Naive thymus-derived CD4-positive, alpha-beta T cell (primary cell): ENCODE data around the gene LRPAP1. TPM values are rescaled to one million over a fixed set of nuclear protein-coding genes. Genes with fewer than 3 reads are reported as not detected.

ENCODE experiments used
- ATAC-seq: fragments of 150-1000 bp; cut with Tn5 transposase; 2 replicates; pipeline ENCODE4 v1.10.0; 2021; ENCODE audit warnings: mild to moderate bottlenecking, moderate library complexity
- CTCF ChIA-PET: fragments of 350-600 bp; sonication (Branson Sonifier 250); formaldehyde crosslinking; loops from one replicate; lab custom pipeline; 2021; ENCODE audit warnings: antibody characterized with exemption; lab: Charles Lee
- POLR2A ChIA-PET: fragments of 350-600 bp; sonication (Branson Sonifier 250); formaldehyde crosslinking; loops from one replicate; lab custom pipeline; 2021; ENCODE audit warnings: antibody characterized with exemption, inconsistent platforms; lab: Charles Lee
- DNase-seq, 9 donors: peaks; one replicate each; pipeline versions ENCODE4 v3.0.0 to v3.0.0-alpha.2; 2020 to 2022; ENCODE audit warnings: mixed read lengths in 1 of 9
- H3K27ac ChIP-seq: one replicate; pipeline ENCODE4 v1.7.0; 2013; ENCODE audit warnings: mild to moderate bottlenecking, low read depth, low read length, moderate library complexity
- H3K27me3 ChIP-seq, 2 donors: one replicate each; pipeline ENCODE4 v1.7.0; 2013; ENCODE audit warnings: low read length in 2 of 2, mild to moderate bottlenecking in 2 of 2, moderate library complexity in 2 of 2; ENCODE audit not compliant: control insufficient read depth in 2 of 2, insufficient read depth in 2 of 2
- H3K36me3 ChIP-seq, 3 experiments: 1 replicate in 2 of 3; 2 replicates in 1 of 3; pipeline ENCODE4 v1.7.0; 2013; ENCODE audit warnings: low read length in 3 of 3, mild to moderate bottlenecking in 3 of 3, moderate library complexity in 1 of 3; ENCODE audit not compliant: insufficient read depth in 3 of 3, control insufficient read depth in 2 of 3
- H3K4me1 ChIP-seq, 2 donors: one replicate each; pipeline ENCODE4 v1.7.0; 2013; ENCODE audit warnings: low read length in 2 of 2, mild to moderate bottlenecking in 2 of 2, moderate library complexity in 1 of 2; ENCODE audit not compliant: control insufficient read depth in 2 of 2, insufficient read depth in 2 of 2
- H3K4me3 ChIP-seq: 2 replicates; pipeline ENCODE4 v1.7.0; 2013; ENCODE audit warnings: mild to moderate bottlenecking, low read length
- H3K9me3 ChIP-seq, 3 experiments: 1 replicate in 2 of 3; 2 replicates in 1 of 3; pipeline ENCODE4 v1.7.0; 2013; ENCODE audit warnings: low read length in 3 of 3; ENCODE audit not compliant: control insufficient read depth in 2 of 3
- H3K27ac Mint-ChIP-seq, 9 donors: one replicate each; pipeline ENCODE4 v1.8.0; 2020 to 2022; ENCODE audit warnings: mixed read lengths in 9 of 9, mild to moderate bottlenecking in 8 of 9, moderate library complexity in 5 of 9, inconsistent platforms in 2 of 9
- H3K27me3 Mint-ChIP-seq, 5 donors: one replicate each; pipeline ENCODE4 v1.8.0; 2021 to 2022; ENCODE audit warnings: mixed read lengths in 5 of 5, mild to moderate bottlenecking in 1 of 5
- H3K36me3 Mint-ChIP-seq, 5 donors: one replicate each; pipeline ENCODE4 v1.8.0; 2020 to 2022; ENCODE audit warnings: mixed read lengths in 5 of 5, mild to moderate bottlenecking in 3 of 5, inconsistent platforms in 1 of 5
- H3K4me1 Mint-ChIP-seq, 7 donors: one replicate each; pipeline ENCODE4 v1.8.0; 2020 to 2022; ENCODE audit warnings: mixed read lengths in 7 of 7, mild to moderate bottlenecking in 3 of 7, inconsistent platforms in 1 of 7
- H3K4me3 Mint-ChIP-seq, 10 donors: one replicate each; pipeline ENCODE4 v1.8.0; 2020 to 2022; ENCODE audit warnings: mild to moderate bottlenecking in 10 of 10, mixed read lengths in 10 of 10, moderate library complexity in 6 of 10, inconsistent platforms in 2 of 10
- H3K9me3 Mint-ChIP-seq, 11 donors: one replicate each; pipeline ENCODE4 v1.8.0; 2020 to 2022; ENCODE audit warnings: mixed read lengths in 11 of 11, mild to moderate bottlenecking in 4 of 11, inconsistent platforms in 1 of 11, moderate library complexity in 1 of 11
- intact Hi-C, 2 donors: fragments of 100-400 bp; cut with micrococcal nuclease; formaldehyde crosslinking; loops; one replicate each; pipeline ENCODE4 v1.15.1; 2023
- polyA plus RNA-seq, 2 donors: library from polyadenylated mRNA; unstranded; fragments of 300-500 nt; fragmentation: Illumina TruSeq; gene quantifications; one replicate each; pipeline ENCODE4 v1.2.3, GENCODE V29; 2021
- total RNA-seq, 6 experiments: library from RNA in 5 of 6; stranded (reverse) in 5 of 6; gene quantifications; 1 replicate in 5 of 6; 2 replicates in 1 of 6; pipeline ENCODE4 v1.2.3 and lab custom pipeline; 2021 to 2026

Gene LRPAP1
- total and polyA plus RNA-seq, 7 experiments from 2014 or later = 65.2 to 126 (median 80.9) TPM

- Mint-ChIP-seq H3K9me3 (peaks cover 0 to 2% (median 0%) of the 10 kb centered on the region in 11 donors), H3K4me1 (peaks cover 0 to 4% (median 0%) of the 10 kb centered on the region in 7 donors), H3K4me3 (no peak overlapping the region), H3K27me3 (peaks cover 3 to 27% (median 18%) of the 10 kb centered on the region in 5 donors), H3K27ac (no peak overlapping the region), H3K36me3 (no peaks in the 10 kb centered on the region)
- H3K27ac ChIP-seq = no peak overlapping the region
- no peak for DNase-seq
- ATAC-seq = no peak
- H3K4me3 ChIP-seq = no peak overlapping the region
- no peaks in the 10 kb centered on the region for H3K9me3 ChIP-seq
- H3K4me1 ChIP-seq = no peaks in the 10 kb centered on the region
- intact Hi-C loops = loop anchor here (1.0 kb wide), 3 partner anchors 133 to 373 kb away; no protein-coding TSS in a partner anchor
- CTCF ChIA-PET = interaction anchor here (0.8 to 1.5 kb wide), 6 partner anchors 9 to 371 kb away, joined by 3 to 5 read pairs (median 3); no protein-coding TSS in a partner anchor
- no peaks in the 10 kb centered on the region for H3K27me3 ChIP-seq
- POLR2A ChIA-PET = no interaction called here
- no peaks in the 10 kb centered on the region for H3K36me3 ChIP-seq
Observed at GRCh38 chr4:3479358-3480101, 52.7 kb downstream of the LRPAP1 start.

GRCh38 chr4:3478446-3479357, 53.5 kb downstream of the LRPAP1 start:
- Histone ChIP-seq H3K9me3 (no peaks in the 10 kb centered on the region), H3K27ac (no peak overlapping the region), H3K27me3 (no peaks in the 10 kb centered on the region), H3K4me1 (no peaks in the 10 kb centered on the region), H3K4me3 (no peak overlapping the region), H3K36me3 (no peaks in the 10 kb centered on the region)
- ChIA-PET CTCF (interaction anchor here (1.4 kb wide), 1 partner anchor 8 kb away, joined by 3 read pairs; no protein-coding TSS in a partner anchor), POLR2A (no interaction called here)
- intact Hi-C loops = no loop called here
- H3K36me3 Mint-ChIP-seq = no peaks in the 10 kb centered on the region
- H3K27ac Mint-ChIP-seq = no peak overlapping the region
- ATAC-seq = no peak
- H3K9me3 Mint-ChIP-seq = peaks cover 0 to 2% (median 0%) of the 10 kb centered on the region in 11 donors
- DNase-seq = no peak
- peaks cover 3 to 27% (median 18%) of the 10 kb centered on the region in 5 donors for H3K27me3 Mint-ChIP-seq
- peaks cover 0 to 4% (median 0%) of the 10 kb centered on the region in 7 donors for H3K4me1 Mint-ChIP-seq
- no peak overlapping the region for H3K4me3 Mint-ChIP-seq

GRCh38 chr4:3477750-3478430, 54.3 kb downstream of the LRPAP1 start:
- Histone ChIP-seq H3K36me3 (no peaks in the 10 kb centered on the region), H3K27ac (no peak overlapping the region), H3K9me3 (no peaks in the 10 kb centered on the region), H3K27me3 (no peaks in the 10 kb centered on the region), H3K4me3 (no peak overlapping the region), H3K4me1 (no peaks in the 10 kb centered on the region)
- ATAC-seq (no peak), DNase-seq (no peak)
- H3K36me3 Mint-ChIP-seq = no peaks in the 10 kb centered on the region
- POLR2A ChIA-PET = no interaction called here
- peaks cover 3 to 27% (median 18%) of the 10 kb centered on the region in 5 donors for H3K27me3 Mint-ChIP-seq
- CTCF ChIA-PET = no interaction called here
- peaks cover 0 to 4% (median 0%) of the 10 kb centered on the region in 7 donors for H3K4me1 Mint-ChIP-seq
- intact Hi-C loops = no loop called here
- H3K27ac Mint-ChIP-seq = no peak overlapping the region
- peaks cover 0 to 2% (median 0%) of the 10 kb centered on the region in 11 donors for H3K9me3 Mint-ChIP-seq
- H3K4me3 Mint-ChIP-seq = no peak overlapping the region

- H3K36me3 Mint-ChIP-seq = no peaks in the 10 kb centered on the region
- no peak for ATAC-seq
- Histone ChIP-seq H3K36me3 (no peaks in the 10 kb centered on the region), H3K27me3 (no peaks in the 10 kb centered on the region), H3K4me3 (no peak overlapping the region), H3K4me1 (no peaks in the 10 kb centered on the region), H3K27ac (no peak overlapping the region), H3K9me3 (no peaks in the 10 kb centered on the region)
- peaks cover 0 to 2% (median 0%) of the 10 kb centered on the region in 11 donors for H3K9me3 Mint-ChIP-seq
- intact Hi-C loops = no loop called here
- H3K4me1 Mint-ChIP-seq = peaks cover 0 to 4% (median 0%) of the 10 kb centered on the region in 7 donors
- H3K27ac Mint-ChIP-seq = no peak overlapping the region
- POLR2A ChIA-PET = no interaction called here
- H3K27me3 Mint-ChIP-seq = peaks cover 3 to 22% (median 14%) of the 10 kb centered on the region in 5 donors
- CTCF ChIA-PET = no interaction called here
- no peak overlapping the region for H3K4me3 Mint-ChIP-seq
- DNase-seq = no peak
Observed at GRCh38 chr4:3476936-3477749, 55.1 kb downstream of the LRPAP1 start.

- ATAC-seq (no peak), DNase-seq (no peak)
- intact Hi-C loops = no loop called here
- POLR2A ChIA-PET = no interaction called here
- H3K27ac ChIP-seq = no peak overlapping the region
- Mint-ChIP-seq H3K27ac (no peak overlapping the region), H3K36me3 (no peaks in the 10 kb centered on the region), H3K4me3 (no peak overlapping the region), H3K9me3 (peaks cover 0 to 2% (median 0%) of the 10 kb centered on the region in 11 donors), H3K27me3 (peaks cover 0 to 17% (median 8%) of the 10 kb centered on the region in 5 donors), H3K4me1 (peaks cover 0 to 4% (median 0%) of the 10 kb centered on the region in 7 donors)
- no peak overlapping the region for H3K4me3 ChIP-seq
- H3K27me3 ChIP-seq = no peaks in the 10 kb centered on the region
- no peaks in the 10 kb centered on the region for H3K36me3 ChIP-seq
- CTCF ChIA-PET = no interaction called here
- H3K4me1 ChIP-seq = no peaks in the 10 kb centered on the region
- H3K9me3 ChIP-seq = no peaks in the 10 kb centered on the region
Observed at GRCh38 chr4:3476341-3476747, 55.9 kb downstream of the LRPAP1 start.
